ENCODE measurements around the gene ZNF493.

Gene ZNF493

DNA sequence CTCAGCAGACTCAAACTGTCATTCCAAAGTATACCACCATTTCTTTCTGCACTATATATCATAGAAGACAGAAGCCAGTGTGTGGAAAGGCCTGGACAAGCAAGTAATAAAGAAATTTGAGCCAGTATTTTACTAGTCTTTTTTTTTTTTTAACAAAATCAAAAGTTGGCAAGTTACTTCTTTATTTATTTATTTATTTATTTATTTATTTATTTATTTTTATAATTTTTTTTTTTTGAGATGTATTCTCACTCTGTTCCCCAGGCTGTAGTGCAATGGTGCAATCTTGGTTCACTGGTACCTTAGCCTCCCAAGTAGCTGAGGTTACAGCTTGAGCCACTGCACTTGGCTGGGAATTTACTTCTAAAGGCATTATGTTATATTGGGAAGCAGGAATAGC, 25.3 kb downstream of the ZNF493 start:
- H3K4me1 ChIP-seq (ENCODE audit: control insufficient read depth, insufficient read depth, low read length): no peaks in the 10 kb centered on the region
- peaks cover 21% of the 10 kb centered on the region for H3K36me3 ChIP-seq (ENCODE audit: control insufficient read depth, insufficient read depth, low read length)
- H3K9me3 ChIP-seq (ENCODE audit: control insufficient read depth, low read length): peaks cover 11% of the 10 kb centered on the region
- no peaks in the 10 kb centered on the region for H3K27me3 ChIP-seq (ENCODE audit: control insufficient read depth, insufficient read depth, low read length, poor library complexity, severe bottlenecking)
- no peak overlapping the region for H3K27ac ChIP-seq (ENCODE audit: insufficient read depth, low read depth, low read length, poor library complexity, severe bottlenecking)
- H3K4me3 ChIP-seq (ENCODE audit: insufficient read depth, low read depth, low read length): no peak overlapping the region

DNA sequence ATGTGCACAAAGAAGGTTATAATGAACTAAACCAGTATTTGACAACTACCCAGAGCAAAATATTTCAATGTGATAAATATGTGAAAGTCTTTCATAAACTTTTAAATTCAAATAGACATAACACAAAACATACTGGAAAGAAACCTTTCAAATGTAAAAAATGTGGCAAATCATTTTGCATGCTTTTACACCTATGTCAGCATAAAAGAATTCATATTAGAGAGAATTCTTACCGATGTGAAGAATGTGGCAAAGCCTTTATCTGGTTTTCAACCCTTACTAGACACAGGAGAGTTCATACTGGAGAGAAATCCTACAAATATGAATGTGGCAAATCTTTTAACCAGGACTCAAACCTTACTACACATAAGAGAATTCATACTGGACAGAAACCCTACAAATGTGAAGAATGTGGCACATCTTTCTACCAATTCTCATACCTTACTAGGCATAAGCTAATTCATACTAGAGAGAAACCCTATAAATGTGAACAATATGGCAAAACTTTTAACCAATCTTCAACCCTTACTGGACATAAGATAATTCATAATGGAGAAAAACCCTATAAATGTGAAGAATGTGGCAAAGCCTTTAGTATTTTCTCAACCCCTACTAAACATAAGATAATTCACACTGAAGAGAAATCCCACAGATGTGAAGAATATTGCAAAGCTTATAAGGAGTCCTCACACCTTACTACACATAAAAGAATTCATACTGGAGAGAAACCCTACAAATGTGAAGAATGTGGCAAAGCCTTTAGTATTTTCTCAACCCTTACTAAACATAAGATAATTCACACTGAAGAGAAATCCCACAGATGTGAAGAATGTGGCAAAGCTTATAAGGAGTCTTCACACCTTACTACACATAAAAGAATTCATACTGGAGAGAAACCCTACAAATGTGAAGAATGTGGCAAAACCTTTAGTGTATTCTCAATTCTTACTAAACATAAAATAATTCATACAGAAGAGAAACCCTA, 26.4 kb downstream of the ZNF493 start:
- H3K27me3 ChIP-seq (ENCODE audit: control insufficient read depth, insufficient read depth, low read length, poor library complexity, severe bottlenecking): no peaks in the 10 kb centered on the region

DNA sequence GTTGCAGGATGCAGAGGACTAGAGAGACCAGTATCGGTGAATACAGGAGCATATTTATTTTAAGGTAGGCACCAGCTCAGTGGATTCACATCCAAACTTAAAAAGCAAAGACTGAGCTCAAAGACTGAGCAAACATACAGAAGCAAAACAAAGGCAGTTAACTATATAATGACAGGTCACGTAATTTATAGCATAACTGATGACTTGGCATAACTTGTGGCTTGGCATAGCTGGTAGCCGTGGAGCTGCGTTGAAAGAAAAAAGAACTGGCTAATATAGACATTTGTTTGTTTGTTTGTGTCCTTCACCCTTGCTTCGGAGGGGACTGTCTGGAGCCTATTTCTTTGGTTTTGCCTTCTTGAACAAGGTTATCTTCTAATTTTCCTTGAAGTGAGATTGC, 33.7 kb downstream of the ZNF493 start:
- Histone ChIP-seq H3K27me3 (ENCODE audit: control insufficient read depth, insufficient read depth, low read length, poor library complexity, severe bottlenecking) (no peaks in the 10 kb centered on the region), H3K36me3 (ENCODE audit: control insufficient read depth, insufficient read depth, low read length) (no peaks in the 10 kb centered on the region), H3K9me3 (ENCODE audit: control insufficient read depth, low read length) (peaks cover 4% of the 10 kb centered on the region), H3K27ac (ENCODE audit: insufficient read depth, low read depth, low read length, poor library complexity, severe bottlenecking) (no peak overlapping the region), H3K4me3 (ENCODE audit: insufficient read depth, low read depth, low read length) (no peak overlapping the region), H3K4me1 (ENCODE audit: control insufficient read depth, insufficient read depth, low read length) (no peaks in the 10 kb centered on the region)
- 94 to 97% methylated on average over 5 of the region's 5 CpGs for WGBS, 2 experiments

More for the DNA sequence above, 26.4 kb downstream of the ZNF493 start:
- peaks cover 19% of the 10 kb centered on the region for H3K36me3 ChIP-seq (ENCODE audit: control insufficient read depth, insufficient read depth, low read length)
- H3K4me1 ChIP-seq (ENCODE audit: control insufficient read depth, insufficient read depth, low read length): no peaks in the 10 kb centered on the region
- no peak overlapping the region for H3K27ac ChIP-seq (ENCODE audit: insufficient read depth, low read depth, low read length, poor library complexity, severe bottlenecking)
- no peak overlapping the region for H3K4me3 ChIP-seq (ENCODE audit: insufficient read depth, low read depth, low read length)
- peaks cover 14% of the 10 kb centered on the region for H3K9me3 ChIP-seq (ENCODE audit: control insufficient read depth, low read length)
- 88% methylated on average over 1 of the region's 1 CpG; no CpG with 5 or more reads in 1 of the 2 experiments for WGBS, 2 experiments

DNA sequence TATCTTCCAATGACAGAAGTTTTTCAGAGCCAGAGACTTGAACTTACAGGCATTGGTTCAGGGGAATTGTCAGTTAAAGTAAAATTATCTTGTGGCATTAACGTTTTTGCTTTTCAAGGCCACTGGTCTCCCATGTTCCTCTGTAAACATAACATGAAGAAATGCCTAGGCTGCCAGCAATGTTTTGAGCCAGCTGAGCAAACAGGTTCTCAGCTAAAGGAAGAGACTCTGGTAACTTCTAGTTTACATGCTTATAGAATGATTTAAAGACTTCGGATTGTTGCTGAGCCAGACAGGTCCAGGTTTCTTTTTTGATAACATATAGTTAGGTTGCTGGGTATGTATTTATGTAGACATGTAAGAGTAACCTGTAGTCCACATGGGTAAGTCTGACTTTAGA, 35.7 kb downstream of the ZNF493 start:
- Histone ChIP-seq H3K36me3 (ENCODE audit: control insufficient read depth, insufficient read depth, low read length) (no peaks in the 10 kb centered on the region), H3K4me3 (ENCODE audit: insufficient read depth, low read depth, low read length) (no peak overlapping the region), H3K27ac (ENCODE audit: insufficient read depth, low read depth, low read length, poor library complexity, severe bottlenecking) (no peak overlapping the region), H3K9me3 (ENCODE audit: control insufficient read depth, low read length) (peaks cover 4% of the 10 kb centered on the region), H3K27me3 (ENCODE audit: control insufficient read depth, insufficient read depth, low read length, poor library complexity, severe bottlenecking) (no peaks in the 10 kb centered on the region), H3K4me1 (ENCODE audit: control insufficient read depth, insufficient read depth, low read length) (no peaks in the 10 kb centered on the region)
- WGBS, 2 experiments: 81 to 87% methylated on average over 2 of the region's 2 CpGs

DNA sequence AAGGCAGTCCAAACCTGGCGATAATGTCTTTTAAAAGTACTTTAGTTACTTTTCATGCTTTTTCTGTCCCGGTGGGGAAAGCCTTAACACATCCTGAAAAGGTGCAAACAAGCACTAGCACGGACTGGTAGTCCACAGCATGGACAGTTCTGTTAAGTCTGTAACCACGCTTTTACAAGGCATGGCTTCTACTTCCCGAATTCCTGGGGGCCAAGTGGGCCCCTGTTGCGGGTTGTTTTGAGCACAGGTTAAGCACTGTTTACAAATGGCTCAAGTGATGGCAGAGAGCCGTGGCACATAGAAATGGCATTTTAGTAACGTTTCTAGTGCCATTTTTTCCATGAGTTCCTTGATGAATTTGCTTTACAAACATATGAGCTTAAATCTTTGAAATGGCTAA, 37.6 kb downstream of the ZNF493 start:
- Histone ChIP-seq H3K27ac (ENCODE audit: insufficient read depth, low read depth, low read length, poor library complexity, severe bottlenecking) (no peak overlapping the region), H3K4me3 (ENCODE audit: insufficient read depth, low read depth, low read length) (no peak overlapping the region), H3K27me3 (ENCODE audit: control insufficient read depth, insufficient read depth, low read length, poor library complexity, severe bottlenecking) (no peaks in the 10 kb centered on the region), H3K9me3 (ENCODE audit: control insufficient read depth, low read length) (no peaks in the 10 kb centered on the region), H3K36me3 (ENCODE audit: control insufficient read depth, insufficient read depth, low read length) (no peaks in the 10 kb centered on the region), H3K4me1 (ENCODE audit: control insufficient read depth, insufficient read depth, low read length) (no peaks in the 10 kb centered on the region)
- WGBS, 2 experiments: 91 to 93% methylated on average over 8 of the region's 8 CpGs

DNA sequence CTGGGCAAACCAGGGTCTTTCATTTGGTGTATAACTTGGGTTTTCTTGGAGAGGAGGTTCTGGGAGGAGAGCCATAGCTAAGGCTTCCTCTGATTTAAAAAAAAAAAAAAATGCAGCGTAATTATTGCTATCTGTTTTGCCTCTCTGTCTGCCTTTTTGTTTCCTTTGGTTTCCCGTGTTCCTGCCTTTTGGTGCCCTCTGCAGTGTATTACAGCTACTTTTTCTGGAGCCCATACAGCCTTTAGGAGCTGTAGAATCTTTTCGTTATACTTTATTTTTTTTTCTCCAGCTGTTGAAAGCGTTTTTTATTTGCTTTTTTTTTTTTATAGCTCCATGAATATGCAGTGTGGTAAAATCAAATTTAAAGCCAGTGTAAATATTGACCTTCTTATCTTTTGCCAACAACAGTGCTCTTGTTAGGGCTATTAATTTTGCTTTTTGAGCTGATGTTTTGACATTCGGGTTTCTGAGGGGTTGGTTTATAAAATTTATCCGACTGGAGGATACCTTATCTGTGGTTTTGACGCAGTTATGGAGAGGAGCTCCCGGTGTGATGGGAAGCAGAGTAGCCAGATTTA, 38.1 kb downstream of the ZNF493 start:
- no peak overlapping the region for H3K4me3 ChIP-seq (ENCODE audit: insufficient read depth, low read depth, low read length)
- no peak overlapping the region for H3K27ac ChIP-seq (ENCODE audit: insufficient read depth, low read depth, low read length, poor library complexity, severe bottlenecking)
- no peaks in the 10 kb centered on the region for H3K9me3 ChIP-seq (ENCODE audit: control insufficient read depth, low read length)
- H3K27me3 ChIP-seq (ENCODE audit: control insufficient read depth, insufficient read depth, low read length, poor library complexity, severe bottlenecking): no peaks in the 10 kb centered on the region
- WGBS, 2 experiments: 92 to 93% methylated on average over 6 to 8 of the region's 8 CpGs
- H3K36me3 ChIP-seq (ENCODE audit: control insufficient read depth, insufficient read depth, low read length): no peaks in the 10 kb centered on the region
- H3K4me1 ChIP-seq (ENCODE audit: control insufficient read depth, insufficient read depth, low read length): no peaks in the 10 kb centered on the region

DNA sequence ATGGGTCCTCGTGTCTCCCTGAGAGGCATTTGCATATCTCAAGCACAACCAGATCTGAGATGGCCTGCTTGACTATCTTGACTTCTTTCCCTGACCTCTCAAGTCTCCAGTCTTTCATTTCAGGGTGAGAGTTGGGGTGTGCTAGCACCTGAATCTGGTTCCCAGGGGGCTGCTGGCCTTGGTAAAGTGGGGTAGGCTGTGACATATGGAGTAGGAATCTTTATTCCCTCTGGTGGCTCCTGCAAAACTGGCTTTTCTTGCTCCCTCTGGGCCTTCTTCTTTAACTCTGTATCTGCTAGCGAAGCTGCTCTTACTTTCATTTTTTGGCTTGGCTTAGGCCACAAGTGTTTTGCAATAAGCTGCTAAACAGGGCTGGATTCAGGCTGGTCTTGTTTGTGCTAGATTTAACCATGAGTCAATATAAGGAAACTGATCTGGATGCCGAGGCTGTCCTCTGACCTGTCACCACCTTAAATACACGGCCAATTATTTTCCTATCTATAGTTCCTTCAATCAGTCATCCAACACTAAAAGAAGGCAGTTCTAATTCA, 42.3 kb downstream of the ZNF493 start:
- Histone ChIP-seq H3K9me3 (ENCODE audit: control insufficient read depth, low read length) (no peaks in the 10 kb centered on the region), H3K27me3 (ENCODE audit: control insufficient read depth, insufficient read depth, low read length, poor library complexity, severe bottlenecking) (no peaks in the 10 kb centered on the region), H3K4me3 (ENCODE audit: insufficient read depth, low read depth, low read length) (no peak overlapping the region), H3K27ac (ENCODE audit: insufficient read depth, low read depth, low read length, poor library complexity, severe bottlenecking) (no peak overlapping the region), H3K36me3 (ENCODE audit: control insufficient read depth, insufficient read depth, low read length) (no peaks in the 10 kb centered on the region), H3K4me1 (ENCODE audit: control insufficient read depth, insufficient read depth, low read length) (no peaks in the 10 kb centered on the region)
- 87 to 91% methylated on average over 4 of the region's 4 CpGs for WGBS, 2 experiments

DNA sequence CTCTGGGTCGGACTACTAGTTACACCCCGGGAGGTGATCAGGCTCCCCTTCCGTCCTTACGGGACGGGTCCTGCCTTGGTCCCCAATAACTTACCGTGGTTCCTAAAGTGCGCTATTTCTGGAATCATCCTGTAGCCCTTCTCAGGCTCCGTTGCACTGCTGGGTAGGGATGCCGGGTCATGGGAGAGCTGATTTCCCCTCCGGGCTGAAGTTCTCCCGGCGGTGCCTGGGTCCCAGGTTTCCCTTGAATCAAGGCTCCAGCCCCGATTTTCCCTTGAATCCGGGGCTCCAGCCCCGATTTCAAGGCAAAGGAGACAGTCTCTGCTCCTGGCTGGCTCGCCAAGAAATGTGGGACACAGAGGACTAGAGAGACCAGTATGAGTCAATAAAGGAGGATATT, 43.4 kb downstream of the ZNF493 start:
- H3K27ac ChIP-seq (ENCODE audit: insufficient read depth, low read depth, low read length, poor library complexity, severe bottlenecking): no peak overlapping the region
- H3K36me3 ChIP-seq (ENCODE audit: control insufficient read depth, insufficient read depth, low read length): no peaks in the 10 kb centered on the region
- 95 to 96% methylated on average over 16 of the region's 16 CpGs for WGBS, 2 experiments
- no peaks in the 10 kb centered on the region for H3K27me3 ChIP-seq (ENCODE audit: control insufficient read depth, insufficient read depth, low read length, poor library complexity, severe bottlenecking)
- H3K4me1 ChIP-seq (ENCODE audit: control insufficient read depth, insufficient read depth, low read length): no peaks in the 10 kb centered on the region
- no peak overlapping the region for H3K4me3 ChIP-seq (ENCODE audit: insufficient read depth, low read depth, low read length)
- no peaks in the 10 kb centered on the region for H3K9me3 ChIP-seq (ENCODE audit: control insufficient read depth, low read length)

DNA sequence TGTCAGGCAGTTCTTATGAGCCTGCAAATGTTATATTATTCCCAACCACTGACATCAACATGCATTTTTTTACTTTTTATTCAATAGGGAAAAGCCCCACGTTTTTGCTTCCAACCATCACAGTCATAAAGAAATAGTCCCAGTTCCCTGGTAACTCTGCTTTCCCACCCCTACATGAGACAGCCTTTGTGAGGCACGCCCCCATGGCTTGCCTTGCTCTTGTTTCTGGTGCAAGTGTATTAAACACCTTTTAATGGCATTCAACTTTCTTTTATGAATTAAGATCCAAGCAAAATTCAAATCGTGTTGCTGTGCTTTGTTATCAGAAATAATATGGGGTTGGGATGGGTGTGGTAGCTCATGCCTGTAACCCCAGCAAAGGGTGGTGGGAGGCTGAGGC, 54.3 kb downstream of the ZNF493 start:
- H3K9me3 ChIP-seq (ENCODE audit: control insufficient read depth, low read length): peaks cover 13% of the 10 kb centered on the region
- 78 to 79% methylated on average over 3 of the region's 3 CpGs for WGBS, 2 experiments
- peaks cover 60% of the 10 kb centered on the region for H3K36me3 ChIP-seq (ENCODE audit: control insufficient read depth, insufficient read depth, low read length)
- no peaks in the 10 kb centered on the region for H3K4me1 ChIP-seq (ENCODE audit: control insufficient read depth, insufficient read depth, low read length)
- no peak overlapping the region for H3K4me3 ChIP-seq (ENCODE audit: insufficient read depth, low read depth, low read length)
- no peak overlapping the region for H3K27ac ChIP-seq (ENCODE audit: insufficient read depth, low read depth, low read length, poor library complexity, severe bottlenecking)
- no peaks in the 10 kb centered on the region for H3K27me3 ChIP-seq (ENCODE audit: control insufficient read depth, insufficient read depth, low read length, poor library complexity, severe bottlenecking)

DNA sequence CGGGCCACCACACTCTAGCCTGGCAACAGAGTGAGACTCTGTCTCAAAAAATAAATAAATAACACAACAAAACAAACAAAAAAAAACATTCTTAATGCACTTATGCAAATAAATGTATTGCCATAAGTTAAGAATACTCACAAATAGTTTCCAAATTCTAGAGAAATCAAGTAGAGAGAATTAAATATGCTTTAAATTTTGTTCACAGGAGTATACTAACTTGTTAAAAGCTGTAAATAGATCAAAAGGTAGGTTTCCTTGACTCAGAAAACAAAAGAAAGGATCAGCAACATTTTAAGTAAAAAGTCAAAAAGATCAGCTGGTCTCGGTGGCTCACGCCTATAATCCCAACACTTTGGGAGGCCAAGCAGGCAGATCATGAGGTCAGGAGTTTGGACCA, 58.0 kb downstream of the ZNF493 start:
- peaks cover 52% of the 10 kb centered on the region for H3K36me3 ChIP-seq (ENCODE audit: control insufficient read depth, insufficient read depth, low read length)
- peaks cover 7% of the 10 kb centered on the region for H3K9me3 ChIP-seq (ENCODE audit: control insufficient read depth, low read length)
- 87 to 94% methylated on average over 3 of the region's 3 CpGs for WGBS, 2 experiments
- H3K4me1 ChIP-seq (ENCODE audit: control insufficient read depth, insufficient read depth, low read length): no peaks in the 10 kb centered on the region
- H3K4me3 ChIP-seq (ENCODE audit: insufficient read depth, low read depth, low read length): no peak overlapping the region
- no peak overlapping the region for H3K27ac ChIP-seq (ENCODE audit: insufficient read depth, low read depth, low read length, poor library complexity, severe bottlenecking)
- no peaks in the 10 kb centered on the region for H3K27me3 ChIP-seq (ENCODE audit: control insufficient read depth, insufficient read depth, low read length, poor library complexity, severe bottlenecking)
